Neural cell (in vitro differentiated cells): ENCODE measurements around the gene PRELP. TPM values are rescaled to one million over a fixed set of nuclear protein-coding genes. Genes with fewer than 3 reads are reported as not detected.

Experiments
- H2AFZ ChIP-seq: fragments of 200-600, 300-800 bp; sonication (generic), shearing (Covaris generic); 2 replicates; pipeline ENCODE4 v1.6.0; 2014; ENCODE audit warnings: low read depth, mild to moderate bottlenecking, antibody characterized with exemption, low read length, moderate library complexity
- H3F3A ChIP-seq: fragments of 200-600 bp; shearing (Covaris generic); 2 replicates; pipeline ENCODE4 v1.6.1; 2016; ENCODE audit warnings: mild to moderate bottlenecking, moderate library complexity, mixed read lengths, antibody characterized with exemption, low read length; ENCODE audit not compliant: insufficient read depth, poor library complexity, severe bottlenecking
- H3K27ac ChIP-seq: fragments of 200-600, 300-800 bp; sonication (generic), shearing (Covaris generic); 2 replicates; pipeline ENCODE4 v1.5.1; 2014; ENCODE audit warnings: mild to moderate bottlenecking, low read length, moderate library complexity
- H3K27me3 ChIP-seq: fragments of 300-800, 200-600 bp; sonication (generic), shearing (Covaris generic); 2 replicates; pipeline ENCODE4 v1.6.0; 2014; ENCODE audit warnings: mild to moderate bottlenecking, low read depth, low read length, moderate library complexity; ENCODE audit not compliant: insufficient read depth
- H3K36me3 ChIP-seq: fragments of 300-800, 200-600 bp; sonication (generic), shearing (Covaris generic); 2 replicates; pipeline ENCODE4 v1.5.1; 2014; ENCODE audit warnings: mild to moderate bottlenecking, antibody characterized with exemption, low read length, moderate library complexity; ENCODE audit not compliant: insufficient read depth
- H3K4me2 ChIP-seq: fragments of 300-800, 200-600 bp; sonication (generic), shearing (Covaris generic); 2 replicates; pipeline ENCODE4 v1.6.0; 2014; ENCODE audit warnings: mild to moderate bottlenecking, low read length
- H3K4me3 ChIP-seq: fragments of 300-800, 200-600 bp; sonication (generic), shearing (Covaris generic); 2 replicates; pipeline ENCODE4 v1.5.1; 2014; ENCODE audit warnings: mild to moderate bottlenecking, low read length, moderate library complexity
- H3K79me2 ChIP-seq: fragments of 200-600 bp; shearing (Covaris generic); replicated peaks from 2 replicates; pipeline ENCODE4 v1.6.0; 2014; ENCODE audit warnings: mild to moderate bottlenecking, low read length, moderate library complexity; ENCODE audit not compliant: insufficient read depth
- H3K9ac ChIP-seq: fragments of 300-800, 200-600 bp; sonication (generic), shearing (Covaris generic); 2 replicates; pipeline ENCODE4 v1.6.1; 2016; ENCODE audit warnings: mild to moderate bottlenecking, low read length, mixed read lengths
- H3K9me2 ChIP-seq: fragments of 200-600 bp; shearing (Covaris generic); 2 replicates; pipeline ENCODE4 v1.6.1; 2016; ENCODE audit warnings: mild to moderate bottlenecking, low read length, mixed read lengths; ENCODE audit not compliant: insufficient read depth
- H3K9me3 ChIP-seq: fragments of 200-600, 300-800 bp; sonication (generic), shearing (Covaris generic); 2 replicates; pipeline ENCODE4 v1.6.1; 2016; ENCODE audit warnings: mild to moderate bottlenecking, mixed run types, low read length, moderate library complexity, mixed read lengths
- H4K20me1 ChIP-seq: fragments of 200-600 bp; shearing (Covaris generic); 2 replicates; pipeline ENCODE4 v1.6.1; 2016; ENCODE audit warnings: mild to moderate bottlenecking, mixed run types; ENCODE audit not compliant: insufficient read depth
- EP300 ChIP-seq: fragments of 450-650 bp; conservative IDR thresholded peaks from 2 replicates; pipeline ENCODE4 v1.6.1; 2014; ENCODE audit warnings: antibody characterized with exemption, mild to moderate bottlenecking, moderate library complexity; ENCODE audit not compliant: poor library complexity, severe bottlenecking
- EZH2 ChIP-seq: fragments of 200-600, 300-800 bp; shearing (Covaris generic), sonication (generic); IDR thresholded peaks from 2 replicates; pipeline ENCODE4 v1.6.1; 2014; ENCODE audit warnings: antibody characterized with exemption, low read length, borderline replicate concordance, mild to moderate bottlenecking; ENCODE audit not compliant: insufficient read depth, poor library complexity, severe bottlenecking
- MXI1 ChIP-seq: fragments of 450-650 bp; conservative IDR thresholded peaks from 2 replicates; pipeline ENCODE4 v1.6.1; 2014; ENCODE audit warnings: antibody characterized with exemption, mild to moderate bottlenecking; ENCODE audit not compliant: poor library complexity, severe bottlenecking
- POLR2AphosphoS5 ChIP-seq: IDR thresholded peaks from 2 replicates; pipeline ENCODE4 v1.6.1; 2012
- RAD21 ChIP-seq: fragments of 450-650 bp; conservative IDR thresholded peaks from 2 replicates; pipeline ENCODE4 v1.6.1; 2014; ENCODE audit warnings: antibody characterized with exemption, mild to moderate bottlenecking, moderate library complexity
- SMC3 ChIP-seq: fragments of 450-650 bp; conservative IDR thresholded peaks from 2 replicates; pipeline ENCODE4 v1.6.1; 2014; ENCODE audit warnings: antibody characterized with exemption, mild to moderate bottlenecking, moderate library complexity; ENCODE audit not compliant: poor library complexity
- TAF1 ChIP-seq: IDR thresholded peaks from 2 replicates; pipeline ENCODE4 v1.6.1; 2012; ENCODE audit warnings: low read depth
- polyA plus RNA-seq: library from polyadenylated mRNA; depleted of rRNA; stranded (reverse); fragments of >200 nt; gene quantifications from 2 replicates; pipeline ENCODE4 v1.2.3, GENCODE V29; 2014
- TF ChIP-seq, protein P1 (sequence below): IDR thresholded peaks from 2 replicates; pipeline ENCODE4 v1.6.1; 2012; ENCODE audit warnings: borderline replicate concordance
- TF ChIP-seq, protein P2 (sequence below): fragments of 450-650 bp; IDR thresholded peaks from 2 replicates; pipeline ENCODE4 v1.5.1; 2014; ENCODE audit warnings: antibody characterized with exemption, mild to moderate bottlenecking, moderate library complexity; ENCODE audit not compliant: poor library complexity, severe bottlenecking

The PRELP gene
- polyA plus RNA-seq, 1 donor from 2014 or later: not detected

DNA sequence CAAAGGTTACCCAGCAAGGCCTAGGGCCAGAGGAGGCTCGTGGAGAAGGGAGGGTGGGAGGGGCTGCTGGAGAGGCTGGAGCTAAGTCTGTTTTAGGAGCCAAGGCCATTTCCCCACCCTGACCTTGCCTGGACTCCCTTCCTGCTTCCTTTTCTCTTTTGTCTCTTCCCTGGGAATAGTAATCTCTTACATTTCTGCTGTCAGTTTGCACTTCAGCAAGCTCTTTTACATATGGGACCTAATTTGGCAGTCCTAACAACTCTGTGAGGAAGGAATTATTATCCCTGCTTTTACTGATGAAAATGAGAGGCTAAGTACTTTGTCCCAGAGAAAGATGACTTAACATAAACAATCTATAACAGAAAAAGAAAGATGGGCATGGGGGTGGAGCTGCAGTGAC is 32.2 kb downstream of the PRELP start:
- Histone ChIP-seq H3K36me3 (no peaks in the 10 kb centered on the region), H3K4me2 (no peak overlapping the region), H3K9me2 (no peaks in the 10 kb centered on the region), H3F3A (no peaks in the 10 kb centered on the region), H3K27ac (peak overlapping the region; percentile 59), H3K9me3 (no peaks in the 10 kb centered on the region), H3K79me2 (no peaks in the 10 kb centered on the region), H3K27me3 (no peaks in the 10 kb centered on the region), H3K9ac (peak overlapping the region; percentile 34), H3K4me3 (peak overlapping the region; percentile 17), H4K20me1 (no peaks in the 10 kb centered on the region), H2AFZ (no peak overlapping the region)
- TF ChIP-seq EZH2 (no peak), TAF1 (no peak), EP300 (no peak)
- TF ChIP-seq, protein P1, sequence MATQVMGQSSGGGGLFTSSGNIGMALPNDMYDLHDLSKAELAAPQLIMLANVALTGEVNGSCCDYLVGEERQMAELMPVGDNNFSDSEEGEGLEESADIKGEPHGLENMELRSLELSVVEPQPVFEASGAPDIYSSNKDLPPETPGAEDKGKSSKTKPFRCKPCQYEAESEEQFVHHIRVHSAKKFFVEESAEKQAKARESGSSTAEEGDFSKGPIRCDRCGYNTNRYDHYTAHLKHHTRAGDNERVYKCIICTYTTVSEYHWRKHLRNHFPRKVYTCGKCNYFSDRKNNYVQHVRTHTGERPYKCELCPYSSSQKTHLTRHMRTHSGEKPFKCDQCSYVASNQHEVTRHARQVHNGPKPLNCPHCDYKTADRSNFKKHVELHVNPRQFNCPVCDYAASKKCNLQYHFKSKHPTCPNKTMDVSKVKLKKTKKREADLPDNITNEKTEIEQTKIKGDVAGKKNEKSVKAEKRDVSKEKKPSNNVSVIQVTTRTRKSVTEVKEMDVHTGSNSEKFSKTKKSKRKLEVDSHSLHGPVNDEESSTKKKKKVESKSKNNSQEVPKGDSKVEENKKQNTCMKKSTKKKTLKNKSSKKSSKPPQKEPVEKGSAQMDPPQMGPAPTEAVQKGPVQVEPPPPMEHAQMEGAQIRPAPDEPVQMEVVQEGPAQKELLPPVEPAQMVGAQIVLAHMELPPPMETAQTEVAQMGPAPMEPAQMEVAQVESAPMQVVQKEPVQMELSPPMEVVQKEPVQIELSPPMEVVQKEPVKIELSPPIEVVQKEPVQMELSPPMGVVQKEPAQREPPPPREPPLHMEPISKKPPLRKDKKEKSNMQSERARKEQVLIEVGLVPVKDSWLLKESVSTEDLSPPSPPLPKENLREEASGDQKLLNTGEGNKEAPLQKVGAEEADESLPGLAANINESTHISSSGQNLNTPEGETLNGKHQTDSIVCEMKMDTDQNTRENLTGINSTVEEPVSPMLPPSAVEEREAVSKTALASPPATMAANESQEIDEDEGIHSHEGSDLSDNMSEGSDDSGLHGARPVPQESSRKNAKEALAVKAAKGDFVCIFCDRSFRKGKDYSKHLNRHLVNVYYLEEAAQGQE: peak; percentile 100

DNA sequence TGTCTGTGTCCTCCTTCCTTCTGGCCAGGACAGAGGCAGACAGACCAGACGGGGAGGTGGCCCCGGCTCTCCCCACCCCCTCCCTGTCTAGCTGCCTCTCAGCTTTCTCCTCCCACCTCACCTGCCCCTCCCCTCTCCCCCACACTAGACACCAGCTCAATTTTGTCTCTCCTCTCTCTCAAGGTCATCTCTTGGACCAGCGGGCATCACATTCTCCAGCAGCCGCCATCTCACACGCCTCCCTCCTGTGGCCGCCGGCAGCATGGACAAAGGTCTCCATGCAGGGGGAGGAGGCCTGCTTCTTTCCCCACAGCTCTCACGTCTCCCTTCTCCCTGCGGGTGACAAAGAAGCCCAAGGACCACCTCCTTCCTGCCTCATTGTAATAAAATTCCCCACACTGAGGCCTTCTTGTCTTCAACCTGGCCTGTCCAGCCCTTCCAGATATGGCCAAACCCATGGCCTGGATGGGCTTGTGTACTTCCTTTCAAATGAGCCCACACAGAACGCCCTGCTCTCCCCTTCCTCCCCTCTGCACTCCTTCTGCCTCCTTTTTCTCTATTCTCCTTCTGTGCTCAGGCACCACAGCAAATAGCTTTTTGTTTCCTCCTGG is 33.0 kb downstream of the PRELP start:
- H3K36me3 ChIP-seq: no peaks in the 10 kb centered on the region
- H3K9ac ChIP-seq: peak overlapping the region; percentile 34
- H4K20me1 ChIP-seq: no peaks in the 10 kb centered on the region
- peak overlapping the region; percentile 59 for H3K27ac ChIP-seq
- no peaks in the 10 kb centered on the region for H3K27me3 ChIP-seq
- no peak overlapping the region for H3K4me2 ChIP-seq
- H3K79me2 ChIP-seq: no peaks in the 10 kb centered on the region
- H3K9me2 ChIP-seq: no peaks in the 10 kb centered on the region
- no peaks in the 10 kb centered on the region for H3K9me3 ChIP-seq
- H3F3A ChIP-seq: no peaks in the 10 kb centered on the region
- H3K4me3 ChIP-seq: peak overlapping the region; percentile 17
- H2AFZ ChIP-seq: no peak overlapping the region
- TF ChIP-seq EZH2: no peak
- TF ChIP-seq SMC3: no peak
- no peak for TF ChIP-seq RAD21
- TF ChIP-seq TAF1: no peak
- TF ChIP-seq EP300: no peak
- TF ChIP-seq, protein P2, sequence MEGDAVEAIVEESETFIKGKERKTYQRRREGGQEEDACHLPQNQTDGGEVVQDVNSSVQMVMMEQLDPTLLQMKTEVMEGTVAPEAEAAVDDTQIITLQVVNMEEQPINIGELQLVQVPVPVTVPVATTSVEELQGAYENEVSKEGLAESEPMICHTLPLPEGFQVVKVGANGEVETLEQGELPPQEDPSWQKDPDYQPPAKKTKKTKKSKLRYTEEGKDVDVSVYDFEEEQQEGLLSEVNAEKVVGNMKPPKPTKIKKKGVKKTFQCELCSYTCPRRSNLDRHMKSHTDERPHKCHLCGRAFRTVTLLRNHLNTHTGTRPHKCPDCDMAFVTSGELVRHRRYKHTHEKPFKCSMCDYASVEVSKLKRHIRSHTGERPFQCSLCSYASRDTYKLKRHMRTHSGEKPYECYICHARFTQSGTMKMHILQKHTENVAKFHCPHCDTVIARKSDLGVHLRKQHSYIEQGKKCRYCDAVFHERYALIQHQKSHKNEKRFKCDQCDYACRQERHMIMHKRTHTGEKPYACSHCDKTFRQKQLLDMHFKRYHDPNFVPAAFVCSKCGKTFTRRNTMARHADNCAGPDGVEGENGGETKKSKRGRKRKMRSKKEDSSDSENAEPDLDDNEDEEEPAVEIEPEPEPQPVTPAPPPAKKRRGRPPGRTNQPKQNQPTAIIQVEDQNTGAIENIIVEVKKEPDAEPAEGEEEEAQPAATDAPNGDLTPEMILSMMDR: no peak
- no peak for TF ChIP-seq MXI1
- no peak for TF ChIP-seq POLR2AphosphoS5
- TF ChIP-seq, protein P1: no peak
